ENCODE results near the gene UMAD1. TPM values are rescaled to one million over a fixed set of nuclear protein-coding genes. Genes with fewer than 3 reads are reported as not detected.

The UMAD1 gene
- total and polyA plus RNA-seq, 2 experiments from 2014 or later = 8.4 to 12.4 TPM

GRCh38 chr7:7736671-7737070 is 96.1 kb downstream of the UMAD1 start:
- Mint-ChIP-seq H3K4me3 (no peak overlapping the region), H3K9me3 (no peaks in the 10 kb centered on the region), H3K27me3 (ENCODE audit: insufficient read depth, low read depth, poor library complexity) (no peaks in the 10 kb centered on the region), H3K4me1 (peaks cover 16% of the 10 kb centered on the region; the same call in 2 of the 3 replicates), H3K27ac (no peak overlapping the region), H3K36me3 (ENCODE audit: low read depth) (no peaks in the 10 kb centered on the region)
- Histone ChIP-seq H3K27ac (ENCODE audit: low read depth) (no peak overlapping the region), H3K9me2 (ENCODE audit: insufficient read depth) (no peaks in the 10 kb centered on the region), H3K4me2 (no peak overlapping the region), H3F3A (replicated peaks; ENCODE audit: low read depth) (no peaks in the 10 kb centered on the region), H3K36me3 (ENCODE audit: insufficient read depth) (no peaks in the 10 kb centered on the region), H3K4me3 (no peak overlapping the region), H3K4me1 (ENCODE audit: insufficient read depth) (peaks cover 5% of the 10 kb centered on the region; the same call in 1 of the 2 replicates), H4K20me1 (replicated peaks; ENCODE audit: insufficient read depth) (no peaks in the 10 kb centered on the region), H3K79me2 (replicated peaks; ENCODE audit: insufficient read depth) (no peaks in the 10 kb centered on the region), H2AFZ (no peak overlapping the region), H3K27me3 (ENCODE audit: insufficient read depth) (no peaks in the 10 kb centered on the region)
- ATAC-seq (peak; percentile 71), DNase-seq (ENCODE audit: low spot score) (peak; percentile 49)
- TF ChIP-seq POLR2AphosphoS5 (IDR thresholded peaks at IDR 0.05; ENCODE audit: low read depth) (no peak), REST (IDR thresholded peaks at IDR 0.05; ENCODE audit: unreplicated experiment) (no peak), EZH2 (IDR thresholded peaks at IDR 0.05; ENCODE audit: low read depth, unreplicated experiment) (no peak), ZNF462 (CRISPR knock-in tag; IDR thresholded peaks at IDR 0.05) (0 out of 2 replicates have a peak, but pooled peaks have one; percentile 49), CTCF (conservative IDR thresholded peaks at IDR 0.05; ENCODE audit: low read depth in 2 of 2) (no peak), NANOG (IDR thresholded peaks at IDR 0.05; ENCODE audit: borderline replicate concordance) (no peak), JUNB (IDR thresholded peaks at IDR 0.05; ENCODE audit: unreplicated experiment) (no peak), ETS1 (IDR thresholded peaks at IDR 0.05) (no peak)
